Smooth muscle cell of the umbilical artery (primary cell): ENCODE results near the gene P2RY4. TPM values are rescaled to one million over a fixed set of nuclear protein-coding genes. Genes with fewer than 3 reads are reported as not detected.

ENCODE experiments used
- total RNA-seq: library from RNA; depleted of rRNA; stranded (reverse); fragments of >200 nt; gene quantifications from 2 replicates; pipeline ENCODE4 v1.2.3, GENCODE V29; 2014

P2RY4 gene
- total RNA-seq: 0.14 TPM in 1 of 2 replicates, not detected in the other

DNA sequence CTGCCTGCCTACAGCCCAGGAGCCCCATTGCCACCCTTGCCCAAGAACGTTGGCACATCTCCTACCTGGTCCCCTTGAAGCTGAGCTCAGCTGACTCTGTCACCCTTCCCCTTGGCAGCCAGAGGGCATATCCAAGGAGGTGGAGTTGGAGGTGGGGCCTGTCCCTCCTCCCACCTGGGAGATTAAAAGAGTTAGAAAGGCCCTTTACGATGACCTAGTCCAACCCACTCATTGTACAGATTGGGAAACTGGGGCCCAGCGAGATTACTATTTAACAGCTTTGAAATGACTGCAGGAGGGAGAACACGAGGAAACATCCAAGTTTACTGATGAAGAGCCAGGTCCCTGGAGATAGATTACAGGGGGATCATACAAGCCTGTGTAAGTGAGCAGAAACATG lies at the start of gene P2RY4:
Gene P2RY4 (minus strand): TSS at position 101 of the 400 bp plus-strand sequence. CDS start 580 bp downstream, outside the sequence.

GRCh38 chrX:70289793-70290770 lies 30.1 kb upstream of the P2RY4 start, which contains the start of the genes KIF4A and PDZD11:
KIF4A (plus strand) TSS chrX:70290104; CDS start chrX:70290459, 355 bp downstream.
PDZD11 (minus strand) TSS chrX:70289927; CDS start chrX:70289341, 586 bp downstream.

GRCh38 chrX:70281951-70282350 lies 21.9 kb upstream of the P2RY4 start, which contains the start of gene RAB41:
RAB41 (plus strand) TSS chrX:70282172; CDS start chrX:70282218, 46 bp downstream.

GRCh38 chrX:70268034-70268433 lies 8.0 kb upstream of the P2RY4 start, which contains the start of gene ARR3:
ARR3 (plus strand) TSS chrX:70268334; CDS start chrX:70269386, 1,052 bp downstream.

GRCh38 chrX:70234355-70234754 lies 25.6 kb downstream of the P2RY4 start, which contains the start of gene AWAT1:
AWAT1 (plus strand) TSS chrX:70234655; CDS start chrX:70234696, 41 bp downstream.

Other genes with a start within 250 kb of the P2RY4 start
- gene AWAT2, start 210.3 kb downstream of the P2RY4 start, total RNA-seq: not detected in 2 replicates
- not detected in 2 replicates for gene OTUD6A, start 197.7 kb downstream of the P2RY4 start, total RNA-seq
- gene IGBP1, start 126.8 kb downstream of the P2RY4 start, total RNA-seq: 55.0 and 81.1 TPM in 2 replicates
- gene DGAT2L6, start 82.7 kb downstream of the P2RY4 start, total RNA-seq: not detected in 2 replicates
- not detected in 2 replicates for gene AWAT1, start 25.5 kb downstream of the P2RY4 start, total RNA-seq
- not detected in 2 replicates for gene ARR3, start 8.1 kb upstream of the P2RY4 start, total RNA-seq
- gene RAB41, start 22.0 kb upstream of the P2RY4 start, total RNA-seq: not detected in 2 replicates
- gene PDZD11, start 29.7 kb upstream of the P2RY4 start, total RNA-seq: 41.6 and 44.8 TPM in 2 replicates
- 1.2 and 10.9 TPM in 2 replicates for gene KIF4A, start 29.9 kb upstream of the P2RY4 start, total RNA-seq
- not detected in 2 replicates for gene GDPD2, start 163.1 kb upstream of the P2RY4 start, total RNA-seq
- 13.7 and 15.4 TPM in 2 replicates for gene DLG3, start 184.6 kb upstream of the P2RY4 start, total RNA-seq